Lung (tissue), 12 donors: ENCODE results near the gene NUCB2. TPM values are rescaled to one million over a fixed set of nuclear protein-coding genes. Genes with fewer than 3 reads are reported as not detected.

Source experiments
- ATAC-seq: fragments of 200-7000 bp; cut with Tn5 transposase; one replicate; pipeline ENCODE4 v1.9.1; 2020; ENCODE audit warnings: moderate number of reproducible peaks; ENCODE audit not compliant: insufficient read depth, low FRiP score
- DNase-seq, 3 donors: peaks; one replicate each; pipeline ENCODE4 v3.0.0-alpha.2; 2013 to 2017
- H3K27ac ChIP-seq, 2 donors: one replicate each; pipeline ENCODE4 v1.5.1; 2013; ENCODE audit warnings: mild to moderate bottlenecking in 2 of 2, moderate library complexity in 2 of 2, control low read depth in 1 of 2, inconsistent platforms in 1 of 2, low read depth in 1 of 2, low read length in 1 of 2
- H3K27me3 ChIP-seq, 3 donors: one replicate each; pipeline ENCODE4 v1.5.1; 2013; ENCODE audit warnings: low read length in 2 of 3; ENCODE audit not compliant: control insufficient read depth in 3 of 3, insufficient read depth in 3 of 3
- H3K36me3 ChIP-seq, 4 donors: one replicate each; pipeline ENCODE4 v1.5.1; 2013; ENCODE audit warnings: low read length in 4 of 4, mild to moderate bottlenecking in 1 of 4, moderate library complexity in 1 of 4; ENCODE audit not compliant: control insufficient read depth in 4 of 4, insufficient read depth in 4 of 4
- H3K4me1 ChIP-seq, 5 donors: one replicate each; pipeline ENCODE4 v1.5.1; 2013; ENCODE audit warnings: low read length in 5 of 5, mild to moderate bottlenecking in 2 of 5, moderate library complexity in 1 of 5; ENCODE audit not compliant: control insufficient read depth in 5 of 5, insufficient read depth in 5 of 5
- H3K4me3 ChIP-seq: one replicate; pipeline ENCODE4 v1.5.1; 2013; ENCODE audit warnings: mild to moderate bottlenecking, control low read depth, moderate library complexity
- H3K9ac ChIP-seq, 2 donors: one replicate each; pipeline ENCODE4 v1.5.1; 2013; ENCODE audit warnings: low read length in 2 of 2, control low read depth in 1 of 2; ENCODE audit not compliant: insufficient read depth in 1 of 2
- H3K9me3 ChIP-seq, 4 donors: one replicate each; pipeline ENCODE4 v1.5.1; 2013; ENCODE audit warnings: low read length in 3 of 4, mild to moderate bottlenecking in 1 of 4, moderate library complexity in 1 of 4; ENCODE audit not compliant: control insufficient read depth in 4 of 4, insufficient read depth in 3 of 4
- WGBS, 2 donors: extraction: QIAGEN DNeasy Blood & Tissue Kit; methylation state at CpG; one replicate each; pipeline ENCODE4 v1.1.7; 2013; 5-methylcytosine and 5-hydroxymethylcytosine counted together
- polyA plus RNA-seq, 2 donors: library from polyadenylated mRNA; stranded (reverse); fragments of 200-250 nt; gene quantifications; one replicate each; pipeline ENCODE4 v1.2.1, GENCODE V29; 2013
- total RNA-seq, 2 donors: library from RNA; depleted of rRNA in 1 of 2; stranded (reverse); fragments of >200 nt in 1 of 2; gene quantifications; one replicate each; pipeline ENCODE4 v1.2.1, GENCODE V29; 2014 to 2021
- TF ChIP-seq, protein P1 (sequence below): IDR thresholded peaks from 2 replicates; pipeline ENCODE4 v1.5.1; 2012; ENCODE audit warnings: mild to moderate bottlenecking; ENCODE audit errors: control extremely low read depth, extremely low read depth
- donor health status: control.
- donor health status: control.
- donor health status: Bipolar disorder and iron deficiency.
- donor health status: healthy.
- donor health status: DM: yes; HTN: yes; CAD: no.

Gene NUCB2
- total and polyA plus RNA-seq, 4 donors = 73.6 to 136 (median 116) TPM

DNA sequence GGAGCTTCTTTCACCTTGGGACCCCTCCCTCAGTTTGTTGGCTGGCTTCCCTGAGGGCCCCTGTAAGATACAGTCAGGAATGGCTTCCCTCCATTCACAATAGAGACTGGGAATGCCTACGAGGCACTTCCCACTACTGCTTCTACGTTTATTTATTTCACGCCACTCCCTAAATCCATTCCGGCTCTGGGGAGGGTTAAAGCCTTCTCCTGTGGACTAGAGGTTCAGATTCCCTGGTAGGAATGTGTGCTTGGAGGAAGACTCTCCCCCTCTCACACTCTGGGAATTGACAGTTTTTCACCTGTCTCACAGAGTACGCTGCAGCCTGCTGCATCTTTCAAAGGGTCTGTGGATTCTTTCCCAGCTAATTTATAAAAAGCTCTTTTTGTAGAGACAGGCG lies 3.3 kb upstream of the NUCB2 start:
- 66 to 68% methylated on average over 6 of the region's 6 CpGs for WGBS, 2 donors
- TF ChIP-seq, protein P1, sequence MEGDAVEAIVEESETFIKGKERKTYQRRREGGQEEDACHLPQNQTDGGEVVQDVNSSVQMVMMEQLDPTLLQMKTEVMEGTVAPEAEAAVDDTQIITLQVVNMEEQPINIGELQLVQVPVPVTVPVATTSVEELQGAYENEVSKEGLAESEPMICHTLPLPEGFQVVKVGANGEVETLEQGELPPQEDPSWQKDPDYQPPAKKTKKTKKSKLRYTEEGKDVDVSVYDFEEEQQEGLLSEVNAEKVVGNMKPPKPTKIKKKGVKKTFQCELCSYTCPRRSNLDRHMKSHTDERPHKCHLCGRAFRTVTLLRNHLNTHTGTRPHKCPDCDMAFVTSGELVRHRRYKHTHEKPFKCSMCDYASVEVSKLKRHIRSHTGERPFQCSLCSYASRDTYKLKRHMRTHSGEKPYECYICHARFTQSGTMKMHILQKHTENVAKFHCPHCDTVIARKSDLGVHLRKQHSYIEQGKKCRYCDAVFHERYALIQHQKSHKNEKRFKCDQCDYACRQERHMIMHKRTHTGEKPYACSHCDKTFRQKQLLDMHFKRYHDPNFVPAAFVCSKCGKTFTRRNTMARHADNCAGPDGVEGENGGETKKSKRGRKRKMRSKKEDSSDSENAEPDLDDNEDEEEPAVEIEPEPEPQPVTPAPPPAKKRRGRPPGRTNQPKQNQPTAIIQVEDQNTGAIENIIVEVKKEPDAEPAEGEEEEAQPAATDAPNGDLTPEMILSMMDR = no peak

DNA sequence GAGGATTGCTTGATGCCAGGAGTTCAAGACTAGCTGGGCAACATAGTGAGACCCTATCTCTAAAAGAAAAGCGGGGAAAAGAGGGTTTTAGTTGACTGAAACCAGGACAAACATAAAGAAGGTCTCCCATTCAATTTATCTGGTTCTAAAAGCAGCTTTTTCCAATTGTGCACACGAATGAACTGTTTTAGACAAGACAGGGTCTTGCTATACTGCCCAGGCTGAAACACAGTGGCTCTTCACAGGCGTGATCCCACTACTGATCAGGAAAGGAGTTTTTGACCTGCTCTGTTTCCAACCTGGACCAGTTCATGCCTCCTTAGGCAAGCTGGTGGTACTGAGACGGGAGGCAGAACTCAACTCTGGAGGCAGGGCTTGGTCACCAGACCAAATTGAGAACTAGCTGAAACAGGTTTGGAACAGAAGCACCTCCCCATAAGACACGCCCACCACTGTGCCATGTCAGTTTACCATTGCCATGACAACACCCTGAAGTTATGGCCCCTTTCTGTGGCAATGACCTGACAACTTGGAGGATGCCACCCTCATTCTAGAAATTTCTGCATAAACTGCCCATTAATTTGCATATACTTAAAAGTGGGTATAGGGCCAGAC lies 2.8 kb upstream of the NUCB2 start:
- DNase-seq (peak in 1 of 3 donors; percentile 13), ATAC-seq (no peak)
- H3K27ac ChIP-seq = no peak overlapping the region
- H3K4me3 ChIP-seq = no peak overlapping the region
- H3K27me3 ChIP-seq = no peaks in the 10 kb centered on the region
- WGBS, 2 donors = 78 to 90% methylated on average over 5 of the region's 5 CpGs
- peaks cover 0 to 8% (median 0%) of the 10 kb centered on the region in 5 donors for H3K4me1 ChIP-seq
- no peaks in the 10 kb centered on the region for H3K36me3 ChIP-seq
- H3K9me3 ChIP-seq = no peaks in the 10 kb centered on the region
- TF ChIP-seq, protein P1 = no peak
- H3K9ac ChIP-seq = no peak overlapping the region

More for the DNA sequence above, 3.3 kb upstream of the NUCB2 start:
- Histone ChIP-seq H3K9ac (no peak overlapping the region), H3K27me3 (no peaks in the 10 kb centered on the region), H3K9me3 (no peaks in the 10 kb centered on the region), H3K4me1 (peaks cover 0 to 8% (median 0%) of the 10 kb centered on the region in 5 donors), H3K27ac (no peak overlapping the region), H3K36me3 (no peaks in the 10 kb centered on the region), H3K4me3 (no peak overlapping the region)
- ATAC-seq (no peak), DNase-seq (no peak)

DNA sequence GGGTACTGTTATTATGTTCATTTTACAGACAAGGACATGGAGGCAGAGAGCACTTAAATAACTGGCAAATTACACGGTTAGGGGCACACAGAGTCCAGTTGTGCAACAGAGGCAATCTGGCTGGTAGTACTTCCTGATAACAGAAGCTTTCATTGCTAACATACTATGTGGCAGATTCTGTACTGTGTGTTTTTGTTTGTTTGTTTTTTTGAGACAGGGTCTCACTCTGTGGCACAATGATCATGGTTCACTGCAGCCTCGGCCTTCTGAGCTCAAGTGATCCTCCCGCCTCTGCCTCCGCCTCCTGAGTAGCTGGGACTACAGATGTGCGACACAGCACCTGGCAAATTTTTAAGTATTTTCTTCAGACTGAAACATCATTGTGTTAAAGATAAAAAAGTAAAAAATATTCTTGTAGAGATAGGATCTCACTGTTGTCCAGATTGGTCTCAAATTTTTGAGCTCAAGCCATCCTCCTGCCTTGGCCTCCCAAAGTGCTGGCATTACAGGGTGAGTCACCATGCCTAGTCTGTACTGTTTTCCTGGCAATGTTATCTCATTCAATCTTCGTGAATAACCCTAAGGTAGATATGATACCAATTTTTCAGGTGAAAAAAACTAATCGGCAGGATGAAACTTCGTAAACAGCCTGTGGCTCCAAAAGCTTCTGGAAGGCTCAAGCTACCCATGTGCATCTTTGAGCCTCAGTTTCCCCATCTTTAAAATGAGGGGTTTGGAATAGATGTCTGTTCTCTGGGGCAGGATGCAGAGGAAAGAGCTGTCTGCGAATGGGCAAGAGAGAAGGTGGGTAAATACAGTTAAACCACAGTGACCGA lies 921 bp upstream of the NUCB2 start:
- no peaks in the 10 kb centered on the region for H3K9me3 ChIP-seq
- peak overlapping the region; percentile 21 for H3K4me3 ChIP-seq
- DNase-seq (no peak), ATAC-seq (no peak)
- H3K36me3 ChIP-seq = no peaks in the 10 kb centered on the region
- TF ChIP-seq, protein P1 = no peak
- H3K4me1 ChIP-seq = peaks cover 0 to 8% (median 0%) of the 10 kb centered on the region in 5 donors
- WGBS, 2 donors = 44 to 57% methylated on average over 10 of the region's 10 CpGs
- H3K9ac ChIP-seq = peak overlapping the region; percentile 63 to 89
- peak overlapping the region; percentile 92 to 95 for H3K27ac ChIP-seq
- H3K27me3 ChIP-seq = no peaks in the 10 kb centered on the region
